WI38 (cell line): ENCODE data around the gene NFASC.

Experiments used
- H3K4me3 ChIP-seq: 2 replicates; pipeline ENCODE4 v1.5.1; 2011; ENCODE audit warnings: low read depth, mild to moderate bottlenecking, control low read depth, low read length
- CTCF ChIP-seq: IDR thresholded peaks from 2 replicates; pipeline ENCODE4 v1.5.1; 2012; ENCODE audit warnings: low read depth, mild to moderate bottlenecking, control low read depth, low read length

The NFASC gene

GRCh38 chr1:204931313-204931712 lies 60.7 kb downstream of the NFASC start:
- no peak for TF ChIP-seq CTCF
- no peak overlapping the region for H3K4me3 ChIP-seq

GRCh38 chr1:204931768-204932572 lies 61.3 kb downstream of the NFASC start:
- no peak for TF ChIP-seq CTCF
- H3K4me3 ChIP-seq: no peak overlapping the region

- no peak for TF ChIP-seq CTCF
Measured at GRCh38 chr1:204932573-204932909, 61.9 kb downstream of the NFASC start.

GRCh38 chr1:204935155-204935554 lies 64.5 kb downstream of the NFASC start:
- no peak for TF ChIP-seq CTCF
- H3K4me3 ChIP-seq: no peak overlapping the region

More at GRCh38 chr1:204932573-204932909, 61.9 kb downstream of the NFASC start:
- no peak overlapping the region for H3K4me3 ChIP-seq

GRCh38 chr1:204936765-204937164 lies 66.1 kb downstream of the NFASC start:
- TF ChIP-seq CTCF: no peak
- no peak overlapping the region for H3K4me3 ChIP-seq

GRCh38 chr1:204937901-204938300 lies 67.2 kb downstream of the NFASC start:
- H3K4me3 ChIP-seq: no peak overlapping the region
- TF ChIP-seq CTCF: no peak

GRCh38 chr1:204940591-204940990 lies 69.9 kb downstream of the NFASC start:
- no peak overlapping the region for H3K4me3 ChIP-seq
- no peak for TF ChIP-seq CTCF
